HepG2 (cell line): ENCODE data around the gene RAC2. TPM values are rescaled to one million over a fixed set of nuclear protein-coding genes. Genes with fewer than 3 reads are reported as not detected.

Source experiments
- ATAC-seq: fragments of 200-7000 bp; cut with Tn5 transposase; 3 replicates; pipeline ENCODE4 v1.9.1; 2020; ENCODE audit warnings: mild to moderate bottlenecking, moderate library complexity
- BruUV-seq: library from RNA; stranded (reverse); fragments of 400-500 nt; replicated peaks from 2 replicates; lab custom pipeline; 2021; lab: Mats Ljungman, UMichigan
- CTCF ChIA-PET: fragments of 300-600 bp; formaldehyde crosslinking; extraction: SDS; loops from one replicate; lab custom pipeline; 2021; ENCODE audit warnings: low total read pairs, inconsistent platforms, low intra/inter-chr PET ratio; lab: Yijun Ruan, JAX
- POLR2A ChIA-PET: fragments of 350-600 bp; sonication (Branson Sonifier 250); formaldehyde crosslinking; loops from one replicate; lab custom pipeline; 2020; ENCODE audit warnings: antibody characterized with exemption, inconsistent platforms; lab: Yijun Ruan, JAX
- DNase-seq: peaks from one replicate; pipeline ENCODE4 v3.0.0-alpha.2; 2015; ENCODE audit warnings: low spot score
- FAIRE-seq: peaks from 3 replicates; lab custom pipeline; 2011; peaks lifted over from hg19 to GRCh38; lab: Jason Lieb, UNC
- H2AFZ ChIP-seq: one replicate; pipeline ENCODE4 v1.6.1; 2011; ENCODE audit warnings: low read length, inconsistent platforms
- H3K27ac ChIP-seq: fragments of 300-600 bp; 3 replicates; pipeline ENCODE4 v1.8.0; 2011; ENCODE audit warnings: mixed run types, mild to moderate bottlenecking, mixed read lengths, low read length, inconsistent platforms; ENCODE audit not compliant: insufficient read depth; ENCODE audit errors: extremely low read length
- H3K27me3 ChIP-seq, 2 experiments: fragments of 200-600 bp in 1 of 2; 2 replicates in 1 of 2; 3 replicates in 1 of 2; pipeline versions ENCODE4 v1.6.0 to v1.8.0; 2011; ENCODE audit warnings: low read length in 2 of 2, mild to moderate bottlenecking in 2 of 2, moderate library complexity in 2 of 2, inconsistent platforms in 1 of 2; ENCODE audit not compliant: insufficient read depth in 2 of 2, control insufficient read depth in 1 of 2
- H3K36me3 ChIP-seq, 2 experiments: fragments of 200-600 bp in 1 of 2; replicated peaks in 1 of 2; 2 replicates in 1 of 2; 3 replicates in 1 of 2; pipeline versions ENCODE4 v1.5.1 to v1.8.0; 2011; ENCODE audit warnings: low read length in 2 of 2, inconsistent platforms in 1 of 2; ENCODE audit not compliant: insufficient read depth in 2 of 2, control insufficient read depth in 1 of 2
- H3K4me1 ChIP-seq: 2 replicates; pipeline ENCODE4 v1.5.1; 2012; ENCODE audit warnings: low read length, inconsistent platforms; ENCODE audit not compliant: insufficient read depth
- H3K4me2 ChIP-seq: 2 replicates; pipeline ENCODE4 v1.6.0; 2011; ENCODE audit warnings: low read depth, low read length, inconsistent platforms
- H3K4me3 ChIP-seq, 3 experiments: fragments of 200-600 bp in 1 of 3; sonication (generic), shearing (Covaris generic) in 1 of 3; replicated peaks in 1 of 3; 2 replicates each; pipeline ENCODE4 v1.5.1; 2011 to 2016; ENCODE audit warnings: low read length in 3 of 3, inconsistent platforms in 2 of 3, low read depth in 2 of 3, mild to moderate bottlenecking in 2 of 3, control low read depth in 1 of 3, mixed read lengths in 1 of 3; ENCODE audit not compliant: insufficient read depth in 1 of 3
- H3K79me2 ChIP-seq: one replicate; pipeline ENCODE4 v1.6.1; 2011; ENCODE audit warnings: low read length, inconsistent platforms; ENCODE audit not compliant: insufficient read depth
- H3K9ac ChIP-seq: 2 replicates; pipeline ENCODE4 v1.6.0; 2011; ENCODE audit warnings: mild to moderate bottlenecking, low read depth, low read length, inconsistent platforms; ENCODE audit not compliant: insufficient read depth
- H3K9me3 ChIP-seq: 2 replicates; pipeline ENCODE4 v1.5.1; 2012; ENCODE audit warnings: mild to moderate bottlenecking, low read length
- H4K20me1 ChIP-seq: 2 replicates; pipeline ENCODE4 v1.6.0; 2011; ENCODE audit warnings: inconsistent platforms, mild to moderate bottlenecking, low read length, moderate library complexity; ENCODE audit not compliant: insufficient read depth
- POGZ ChIP-seq: sonication (generic); formaldehyde crosslinking; IDR thresholded peaks from 2 replicates; pipeline ENCODE4 v1.4.0; 2020; ENCODE audit warnings: mild to moderate bottlenecking, missing genetic modification reagents
- ZNF543 ChIP-seq: sonication (generic); formaldehyde crosslinking; IDR thresholded peaks from 2 replicates; pipeline ENCODE4 v1.4.0; 2020; ENCODE audit warnings: mild to moderate bottlenecking, missing genetic modification reagents
- ZNF629 ChIP-seq: sonication (generic); formaldehyde crosslinking; conservative IDR thresholded peaks from 2 replicates; pipeline ENCODE4 v1.5.0; 2020; ENCODE audit warnings: missing genetic modification reagents
- ZNF816 ChIP-seq: sonication (generic); formaldehyde crosslinking; IDR thresholded peaks from 2 replicates; pipeline ENCODE4 v1.8.0; 2022; ENCODE audit warnings: missing genetic modification reagents, mild to moderate bottlenecking, borderline replicate concordance
- WGBS: methylation state at CpG from one replicate; pipeline ENCODE4 v1.1.6; 2017; ENCODE audit warnings: low lambda C conversion rate; 5-methylcytosine and 5-hydroxymethylcytosine counted together
- in situ Hi-C: cut with HindIII; loops from 2 replicates; pipeline ENCODE4 v1.10.0; 2017; ENCODE audit warnings: low pct_unique_long_range_greater_than_20kb; ENCODE audit not compliant: extremely low pct_ligation_motif_present
- intact Hi-C: fragments of 100-400 bp; cut with micrococcal nuclease; formaldehyde crosslinking; loops from one replicate; pipeline ENCODE4 v1.10.0; 2022; ENCODE audit not compliant: unreplicated experiment
- polyA plus RNA-seq, 8 experiments: library from polyadenylated mRNA; depleted of rRNA in 3 of 8; stranded (reverse) in 7 of 8; unstranded in 1 of 8; fragments of >200 nt; fragmentation: Illumina TruSeq in 4 of 8; extraction: Trizol in 4 of 8; gene quantifications; 2 replicates each; pipeline versions ENCODE4 v1.2.1 to v1.2.3, GENCODE V29; 2011 to 2016; ENCODE audit warnings: low read depth in 4 of 8, missing spikeins in 1 of 8, mixed read lengths in 1 of 8; ENCODE audit not compliant: insufficient read depth in 1 of 8
- total RNA-seq, 5 experiments: library from RNA; depleted of rRNA; stranded (reverse); fragments of >200 nt; fragmentation: Illumina TruSeq; extraction: Trizol; gene quantifications; 2 replicates each; pipeline ENCODE4 v1.2.3, GENCODE V29; 2016; ENCODE audit warnings: low read depth in 1 of 5

Gene RAC2
- total and polyA plus RNA-seq, 2 of the 13 experiments (the other 11 are each of a cell fraction or from before 2014, with no cell fraction given) = 0.73 TPM; not detected in 1

GRCh38 chr22:37235897-37236607 is 8.0 kb downstream of the RAC2 start:
- CTCF ChIA-PET = no interaction called here

GRCh38 chr22:37234736-37235711 is 9.0 kb downstream of the RAC2 start:
- H4K20me1 ChIP-seq = no peaks in the 10 kb centered on the region
- DNase-seq (no peak), ATAC-seq (no peak), FAIRE-seq (no peak)
- no peak overlapping the region for H3K4me3 ChIP-seq
- POLR2A ChIA-PET = no interaction called here
- peaks cover 4 to 20% of the 10 kb centered on the region in 2 experiments; a peak in 3 of 5 replicates for H3K27me3 ChIP-seq
- no peak overlapping the region for H3K9ac ChIP-seq
- no peak overlapping the region for H3K27ac ChIP-seq
- no peaks in the 10 kb centered on the region for H3K79me2 ChIP-seq
- in situ Hi-C loops (no loop called here), intact Hi-C loops (no loop called here)
- no TSS peak for BruUV-seq
- CTCF ChIA-PET = no interaction called here
- no peak overlapping the region for H2AFZ ChIP-seq
- H3K4me1 ChIP-seq = peaks cover 15% of the 10 kb centered on the region
- no peak overlapping the region for H3K4me2 ChIP-seq
- H3K9me3 ChIP-seq = no peaks in the 10 kb centered on the region
- TF ChIP-seq ZNF543 (CRISPR knock-in tag) = no peak
- no peak for TF ChIP-seq ZNF816 (CRISPR knock-in tag)
- no peaks in the 10 kb centered on the region; a peak in 1 of 5 replicates for H3K36me3 ChIP-seq
- 47% methylated on average over 13 of the region's 16 CpGs for WGBS

More at GRCh38 chr22:37235897-37236607, 8.0 kb downstream of the RAC2 start:
- peaks cover 4 to 24% of the 10 kb centered on the region in 2 experiments; a peak in 3 of 5 replicates for H3K27me3 ChIP-seq
- no peak overlapping the region for H3K9ac ChIP-seq
- H3K4me3 ChIP-seq = no peak overlapping the region
- H3K9me3 ChIP-seq = no peaks in the 10 kb centered on the region
- ATAC-seq (no peak), DNase-seq (no peak), FAIRE-seq (no peak)
- peak; percentile 48 for TF ChIP-seq ZNF629
- TF ChIP-seq POGZ = no peak
- no peak overlapping the region for H3K27ac ChIP-seq
- no TSS peak for BruUV-seq
- H3K4me1 ChIP-seq = peaks cover 6% of the 10 kb centered on the region
- intact Hi-C loops (no loop called here), in situ Hi-C loops (no loop called here)
- no peaks in the 10 kb centered on the region for H3K36me3 ChIP-seq
- no peaks in the 10 kb centered on the region for H3K79me2 ChIP-seq
- H4K20me1 ChIP-seq = no peaks in the 10 kb centered on the region
- POLR2A ChIA-PET = no interaction called here
- no peak overlapping the region for H2AFZ ChIP-seq
- 38% methylated on average over 3 of the region's 3 CpGs for whole genome bisulfite sequencing
- H3K4me2 ChIP-seq = no peak overlapping the region
